CD4-positive, alpha-beta T cell (primary cell): ENCODE measurements around the gene RPP25L. TPM values are rescaled to one million over a fixed set of nuclear protein-coding genes. Genes with fewer than 3 reads are reported as not detected.

Source experiments
- ATAC-seq: fragments of 200-7000 bp; cut with Tn5 transposase; one replicate; pipeline ENCODE4 v1.10.0; 2022; ENCODE audit warnings: mild to moderate bottlenecking; ENCODE audit not compliant: poor library complexity
- CTCF ChIA-PET: fragments of 350-600 bp; sonication (Branson Sonifier 250); formaldehyde crosslinking; loops from one replicate; lab custom pipeline; 2021; ENCODE audit warnings: antibody characterized with exemption, inconsistent platforms; lab: Charles Lee
- POLR2A ChIA-PET: fragments of 350-600 bp; sonication (Branson Sonifier 250); formaldehyde crosslinking; loops from one replicate; lab custom pipeline; 2021; ENCODE audit warnings: antibody characterized with exemption, inconsistent platforms; lab: Charles Lee
- DNase-seq, 14 experiments: peaks; one replicate each; pipeline ENCODE4 v3.0.0-alpha.2; 2013 to 2020; ENCODE audit warnings: mixed read lengths in 2 of 14
- H3K27ac ChIP-seq, 2 donors: one replicate each; pipeline versions ENCODE4 v1.5.1 to v1.7.0; 2013; ENCODE audit warnings: low read length in 2 of 2, low read depth in 1 of 2, mild to moderate bottlenecking in 1 of 2
- H3K27me3 ChIP-seq, 2 experiments: 1 replicate in 1 of 2; 2 replicates in 1 of 2; pipeline versions ENCODE4 v1.6.1 to v1.7.0; 2013; ENCODE audit warnings: low read length in 2 of 2, control low read depth in 1 of 2, mild to moderate bottlenecking in 1 of 2, moderate library complexity in 1 of 2; ENCODE audit not compliant: insufficient read depth in 2 of 2, control insufficient read depth in 1 of 2
- H3K36me3 ChIP-seq: one replicate; pipeline ENCODE4 v1.6.1; 2013; ENCODE audit warnings: low read length, control low read depth; ENCODE audit not compliant: insufficient read depth
- H3K4me1 ChIP-seq: one replicate; pipeline ENCODE4 v1.6.1; 2013; ENCODE audit warnings: low read length, control low read depth; ENCODE audit not compliant: insufficient read depth
- H3K4me3 ChIP-seq: one replicate; pipeline ENCODE4 v1.5.1; 2013; ENCODE audit warnings: mild to moderate bottlenecking, low read length, moderate library complexity
- H3K9me3 ChIP-seq, 2 experiments: 1 replicate in 1 of 2; 2 replicates in 1 of 2; pipeline versions ENCODE4 v1.6.1 to v1.7.0; 2013; ENCODE audit warnings: low read length in 2 of 2, mild to moderate bottlenecking in 2 of 2, control low read depth in 1 of 2, moderate library complexity in 1 of 2; ENCODE audit not compliant: control insufficient read depth in 1 of 2, insufficient read depth in 1 of 2
- H3K27ac Mint-ChIP-seq: one replicate; pipeline ENCODE4 v1.8.0; 2020; ENCODE audit warnings: mixed read lengths
- H3K27me3 Mint-ChIP-seq: one replicate; pipeline ENCODE4 v1.8.0; 2021; ENCODE audit warnings: mixed read lengths
- H3K36me3 Mint-ChIP-seq: one replicate; pipeline ENCODE4 v1.8.0; 2021; ENCODE audit warnings: low read depth, mixed read lengths
- H3K4me1 Mint-ChIP-seq: one replicate; pipeline ENCODE4 v1.8.0; 2021; ENCODE audit warnings: low read depth, mixed read lengths
- H3K4me3 Mint-ChIP-seq: one replicate; pipeline ENCODE4 v1.8.0; 2020; ENCODE audit warnings: mild to moderate bottlenecking, mixed read lengths
- H3K9me3 Mint-ChIP-seq: one replicate; pipeline ENCODE4 v1.8.0; 2020; ENCODE audit warnings: mixed read lengths
- CTCF ChIP-seq: fragments of 200-600 bp; IDR thresholded peaks from one replicate; pipeline ENCODE4 v1.8.0; 2022; ENCODE audit warnings: antibody characterized with exemption, mild to moderate bottlenecking
- intact Hi-C, 2 experiments: fragments of 100-400 bp; cut with DNase I in 1 of 2; cut with micrococcal nuclease in 1 of 2; formaldehyde crosslinking; loops; one replicate each; pipeline versions ENCODE4 v1.15.1 to v1.9.0; 2023 to 2025; cut with DNase I, micrococcal nuclease
- total RNA-seq, 174 experiments: library from RNA in 2 of 174; stranded (reverse) in 2 of 174; gene quantifications; one replicate each; pipeline ENCODE4 v1.2.3 and lab custom pipeline; 2021 to 2026

Gene RPP25L
- total RNA-seq, 2 experiments from 2014 or later: 4.6 to 5.7 TPM

- H3K9me3 Mint-ChIP-seq: no peaks in the 10 kb centered on the region
- H3K36me3 Mint-ChIP-seq: peaks cover 10% of the 10 kb centered on the region
- H3K4me1 ChIP-seq: peaks cover 15% of the 10 kb centered on the region
- H3K27me3 Mint-ChIP-seq: peaks cover 5% of the 10 kb centered on the region
- H3K9me3 ChIP-seq: peaks cover 0 to 3% of the 10 kb centered on the region in 2 experiments
- no peaks in the 10 kb centered on the region for H3K27me3 ChIP-seq
- no peak overlapping the region for H3K27ac ChIP-seq
- no peak overlapping the region for H3K27ac Mint-ChIP-seq
- H3K4me3 Mint-ChIP-seq: no peak overlapping the region
- ChIA-PET POLR2A (no interaction called here), CTCF (interaction anchor here (1.9 kb wide), 1 partner anchor 27 kb away, joined by 9 read pairs; no protein-coding TSS in a partner anchor)
- no peaks in the 10 kb centered on the region for H3K36me3 ChIP-seq
- intact Hi-C loops: no loop called here
- no peak overlapping the region for H3K4me3 ChIP-seq
- TF ChIP-seq CTCF: no peak
- DNase-seq: no peak
- peaks cover 18% of the 10 kb centered on the region for H3K4me1 Mint-ChIP-seq
- ATAC-seq: no peak
Observed at GRCh38 chr9:34606905-34607304, 5.0 kb downstream of the RPP25L start.

- peaks cover 4% of the 10 kb centered on the region for H3K36me3 Mint-ChIP-seq
- Histone ChIP-seq H3K36me3 (no peaks in the 10 kb centered on the region), H3K4me1 (peaks cover 8% of the 10 kb centered on the region), H3K4me3 (no peak overlapping the region), H3K27ac (no peak overlapping the region), H3K9me3 (peaks cover 0 to 3% of the 10 kb centered on the region in 2 experiments), H3K27me3 (no peaks in the 10 kb centered on the region)
- ATAC-seq: no peak
- peaks cover 5% of the 10 kb centered on the region for H3K27me3 Mint-ChIP-seq
- H3K4me3 Mint-ChIP-seq: no peak overlapping the region
- ChIA-PET CTCF (interaction anchor here (1.9 kb wide), 1 partner anchor 28 kb away, joined by 9 read pairs; no protein-coding TSS in a partner anchor), POLR2A (no interaction called here)
- no peak for TF ChIP-seq CTCF
- no peak for DNase-seq
- no peak overlapping the region for H3K27ac Mint-ChIP-seq
- peaks cover 11% of the 10 kb centered on the region for H3K4me1 Mint-ChIP-seq
- intact Hi-C loops: no loop called here
- no peaks in the 10 kb centered on the region for H3K9me3 Mint-ChIP-seq
Observed at GRCh38 chr9:34606190-34606589, 5.7 kb downstream of the RPP25L start.

DNA sequence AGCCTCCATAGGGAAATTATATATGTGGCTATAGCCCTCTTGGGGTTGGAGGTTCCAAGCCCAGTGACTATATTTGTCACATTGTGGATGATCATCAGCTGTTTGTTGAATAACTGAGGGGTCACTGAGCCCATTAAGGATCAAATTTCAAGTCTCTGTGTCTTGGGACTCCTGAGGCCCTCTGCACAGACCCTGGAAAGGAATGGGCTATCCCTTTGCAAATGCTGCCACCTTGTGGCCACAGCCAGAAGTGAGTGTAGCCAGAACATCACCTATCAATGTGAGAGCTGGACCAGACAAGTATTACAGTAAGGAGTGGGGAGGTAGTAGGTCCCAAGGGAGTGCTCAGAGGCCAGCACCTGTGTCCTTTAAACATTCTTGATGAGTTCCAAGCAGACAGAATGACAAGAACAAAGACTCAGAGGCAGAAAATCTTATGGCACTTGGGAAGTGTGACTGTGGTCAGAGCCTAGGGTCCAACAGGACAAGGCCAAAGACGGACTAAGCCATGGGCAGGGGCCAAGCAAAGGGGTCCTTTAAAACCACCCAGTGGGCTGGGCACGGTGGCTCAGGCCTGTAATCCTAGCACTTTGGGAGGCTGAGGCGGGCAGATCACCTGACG, 8.2 kb downstream of the RPP25L start:
- Histone ChIP-seq H3K27ac (no peak overlapping the region), H3K27me3 (no peaks in the 10 kb centered on the region), H3K4me3 (no peak overlapping the region), H3K36me3 (no peaks in the 10 kb centered on the region), H3K4me1 (no peaks in the 10 kb centered on the region), H3K9me3 (no peaks in the 10 kb centered on the region)
- POLR2A ChIA-PET: interaction anchor here (1.2 to 1.3 kb wide), 2 partner anchors 12 to 59 kb away, joined by 3 read pairs; no protein-coding TSS in a partner anchor
- no peaks in the 10 kb centered on the region for H3K4me1 Mint-ChIP-seq
- TF ChIP-seq CTCF: peak; percentile 94
- intact Hi-C loops: no loop called here
- DNase-seq: peak; percentile 70 to 87 (median 78)
- peak; percentile 98 for ATAC-seq
- peaks cover 5% of the 10 kb centered on the region for H3K27me3 Mint-ChIP-seq
- H3K36me3 Mint-ChIP-seq: no peaks in the 10 kb centered on the region
- CTCF ChIA-PET: interaction anchor here (0.7 to 1.7 kb wide), 14 partner anchors 9 to 420 kb away, joined by 3 to 13 read pairs (median 4); partner anchors contain the start of genes ARID3C, DCTN3 and SIGMAR1
- no peaks in the 10 kb centered on the region for H3K9me3 Mint-ChIP-seq
- H3K4me3 Mint-ChIP-seq: no peak overlapping the region
- no peak overlapping the region for H3K27ac Mint-ChIP-seq
